ENCODE measurements around the gene TMEM171. TPM values are rescaled to one million over a fixed set of nuclear protein-coding genes. Genes with fewer than 3 reads are reported as not detected.

TMEM171 gene
- total and polyA plus RNA-seq, 8 donors, result 0.16 to 0.87 (median 0.27) TPM; not detected in 1

GRCh38 chr5:73114044-73114688 lies 6.2 kb upstream of the TMEM171 start:
- no peak for FAIRE-seq
- WGBS, 2 donors, result 16 to 23% methylated on average over 3 of the region's 3 CpGs

GRCh38 chr5:73115399-73116051 lies 4.8 kb upstream of the TMEM171 start:
- no peak for TF ChIP-seq CTCF (IDR thresholded peaks at IDR 0.05)
- no peak overlapping the region for H3K27ac ChIP-seq
- DNase-seq (no peak), FAIRE-seq (no peak), ATAC-seq (no peak)
- no peaks in the 10 kb centered on the region for H3K27me3 ChIP-seq
- no peaks in the 10 kb centered on the region for H3K9me3 ChIP-seq
- no peaks in the 10 kb centered on the region for H3K36me3 ChIP-seq
- no peak overlapping the region for H3K4me3 ChIP-seq
- peaks cover 0 to 6% (median 0%) of the 10 kb centered on the region in 3 donors for H3K4me1 ChIP-seq
- intact Hi-C loops (cut with DNase I), result no loop called here
- 75 to 84% methylated on average over 4 of the region's 4 CpGs for WGBS, 2 donors

More at GRCh38 chr5:73114044-73114688, 6.2 kb upstream of the TMEM171 start:
- Histone ChIP-seq H3K36me3 (no peaks in the 10 kb centered on the region), H3K4me1 (peaks cover 0 to 6% (median 0%) of the 10 kb centered on the region in 3 donors), H3K4me3 (no peak overlapping the region), H3K9me3 (no peaks in the 10 kb centered on the region), H3K27me3 (no peaks in the 10 kb centered on the region), H3K27ac (peak overlapping the region in 1 of 4 donors; percentile 23)
- no peak for TF ChIP-seq CTCF (IDR thresholded peaks at IDR 0.05)
- peak in 2 of 6 donors; percentile 12 to 35 for DNase-seq
- intact Hi-C loops (cut with DNase I), result no loop called here
- ATAC-seq, result peak in 2 of 4 donors; percentile 49 to 76

GRCh38 chr5:73116506-73116905 lies 3.9 kb upstream of the TMEM171 start:
- Histone ChIP-seq H3K4me3 (no peak overlapping the region), H3K4me1 (peaks cover 0 to 6% (median 2%) of the 10 kb centered on the region in 3 donors), H3K27me3 (no peaks in the 10 kb centered on the region), H3K9me3 (no peaks in the 10 kb centered on the region), H3K36me3 (no peaks in the 10 kb centered on the region), H3K27ac (no peak overlapping the region)
- intact Hi-C loops (cut with DNase I), result no loop called here
- ATAC-seq, result no peak
- 81 to 83% methylated on average over 2 of the region's 2 CpGs for WGBS, 2 donors
- no peak for TF ChIP-seq CTCF (IDR thresholded peaks at IDR 0.05)
- DNase-seq, result no peak
- no peak for FAIRE-seq

- Histone ChIP-seq H3K27me3 (no peaks in the 10 kb centered on the region), H3K36me3 (no peaks in the 10 kb centered on the region), H3K4me1 (peaks cover 0 to 6% (median 2%) of the 10 kb centered on the region in 3 donors), H3K27ac (no peak overlapping the region), H3K9me3 (no peaks in the 10 kb centered on the region), H3K4me3 (no peak overlapping the region)
- DNase-seq (no peak), ATAC-seq (no peak), FAIRE-seq (no peak)
- intact Hi-C loops (cut with DNase I), result no loop called here
- TF ChIP-seq CTCF (IDR thresholded peaks at IDR 0.05), result no peak
- 85 to 93% methylated on average over 3 of the region's 3 CpGs for WGBS, 2 donors
Measured at GRCh38 chr5:73117088-73117740, 3.2 kb upstream of the TMEM171 start.

All from pancreas (tissue), 10 donors.